GM21515 (cell line): Measurements from ENCODE around the gene RRP9.
"Not testable (repeated sequence)": the region's sequence is repeated elsewhere in the genome, so short reads cannot be mapped to it uniquely, and the experiment has no call there.

ENCODE experiments used
- ATAC-seq: cut with Tn5 transposase; IDR thresholded peaks from one replicate; pipeline ENCODE4 v1.9.1; 2021; ENCODE audit not compliant: unreplicated experiment

Gene RRP9

DNA sequence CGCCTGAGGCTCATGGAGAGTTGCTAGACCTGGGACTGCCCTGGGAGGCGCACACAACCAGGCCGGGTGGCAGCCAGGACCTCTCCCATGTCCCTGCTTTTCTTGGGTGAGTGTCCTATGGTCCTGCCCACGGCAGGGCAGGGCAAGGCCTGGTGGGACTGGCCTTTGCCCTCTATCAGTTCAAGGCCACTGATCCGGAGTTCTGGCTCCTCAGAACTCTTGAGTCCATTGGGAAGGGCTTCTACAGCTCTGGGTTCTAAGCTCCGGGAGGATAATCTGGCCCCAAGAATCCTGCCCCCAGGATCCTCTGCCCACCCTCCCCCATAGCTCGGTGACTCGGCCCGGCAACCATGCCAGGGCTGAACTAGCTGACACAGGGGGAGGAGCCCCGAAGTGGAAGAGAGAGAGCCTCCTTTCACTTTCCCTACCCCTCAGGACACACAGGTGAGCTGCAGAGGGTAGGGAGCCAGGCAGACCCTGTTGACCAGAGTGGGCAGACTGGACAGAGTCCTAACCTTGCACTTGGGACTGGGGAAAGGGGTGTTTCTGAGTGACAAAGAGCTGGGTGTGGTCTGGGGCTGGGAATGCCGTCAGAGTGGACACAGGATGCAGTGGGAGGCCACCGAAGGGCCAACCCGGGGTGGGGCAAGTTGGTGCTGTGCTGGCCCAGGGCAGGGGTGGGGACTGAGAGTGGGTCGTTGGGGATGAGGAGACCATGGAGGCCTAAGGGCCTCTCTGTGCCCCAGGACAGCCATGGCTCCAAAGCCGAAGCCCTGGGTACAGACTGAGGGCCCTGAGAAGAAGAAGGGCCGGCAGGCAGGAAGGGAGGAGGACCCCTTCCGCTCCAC, 1.1 kb upstream of the RRP9 start:
- no peak for ATAC-seq

GRCh38 chr3:51941463-51941797, 274 bp downstream of the RRP9 start:
- ATAC-seq = no peak

DNA sequence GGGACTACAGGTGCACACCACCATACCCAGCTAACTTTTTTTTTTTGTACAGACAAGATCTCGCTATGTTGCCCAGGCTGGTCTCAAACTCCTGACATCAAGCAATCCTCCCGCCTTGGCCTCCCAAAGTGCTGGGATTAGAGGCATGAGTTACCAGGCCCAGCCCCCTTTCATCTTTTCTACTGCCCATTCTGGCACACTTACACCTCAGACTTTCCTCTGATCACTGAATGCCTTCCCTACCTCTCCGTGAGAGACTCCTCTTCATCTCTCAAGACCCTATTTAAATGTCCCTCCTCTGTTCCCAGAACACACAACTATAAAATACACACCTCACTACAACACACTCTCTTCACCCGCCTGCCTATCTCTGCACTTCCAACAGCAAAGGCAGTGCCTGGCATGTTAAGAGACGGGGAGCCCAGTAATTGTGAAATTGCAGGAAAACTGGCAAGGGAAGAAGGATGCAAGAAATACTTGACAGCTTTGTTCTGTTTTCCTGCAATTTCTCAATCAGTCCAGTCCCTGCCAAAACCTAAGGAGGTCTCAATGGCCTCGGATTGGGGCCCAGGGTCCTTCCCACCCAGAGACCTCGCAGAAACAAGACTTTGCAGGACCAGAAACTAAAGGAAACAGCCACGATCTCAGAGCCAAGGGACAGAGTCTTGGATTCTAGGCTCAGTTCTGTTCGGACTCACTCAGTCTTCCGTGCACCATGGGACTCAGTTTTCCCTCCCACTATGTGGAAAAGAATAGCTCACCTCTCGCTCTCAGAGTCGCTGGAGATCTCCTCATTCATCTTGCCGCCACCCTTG, 849 bp downstream of the RRP9 start:
- ATAC-seq = no peak

GRCh38 chr3:51938780-51939425, 2.8 kb downstream of the RRP9 start:
- no peak for ATAC-seq

DNA sequence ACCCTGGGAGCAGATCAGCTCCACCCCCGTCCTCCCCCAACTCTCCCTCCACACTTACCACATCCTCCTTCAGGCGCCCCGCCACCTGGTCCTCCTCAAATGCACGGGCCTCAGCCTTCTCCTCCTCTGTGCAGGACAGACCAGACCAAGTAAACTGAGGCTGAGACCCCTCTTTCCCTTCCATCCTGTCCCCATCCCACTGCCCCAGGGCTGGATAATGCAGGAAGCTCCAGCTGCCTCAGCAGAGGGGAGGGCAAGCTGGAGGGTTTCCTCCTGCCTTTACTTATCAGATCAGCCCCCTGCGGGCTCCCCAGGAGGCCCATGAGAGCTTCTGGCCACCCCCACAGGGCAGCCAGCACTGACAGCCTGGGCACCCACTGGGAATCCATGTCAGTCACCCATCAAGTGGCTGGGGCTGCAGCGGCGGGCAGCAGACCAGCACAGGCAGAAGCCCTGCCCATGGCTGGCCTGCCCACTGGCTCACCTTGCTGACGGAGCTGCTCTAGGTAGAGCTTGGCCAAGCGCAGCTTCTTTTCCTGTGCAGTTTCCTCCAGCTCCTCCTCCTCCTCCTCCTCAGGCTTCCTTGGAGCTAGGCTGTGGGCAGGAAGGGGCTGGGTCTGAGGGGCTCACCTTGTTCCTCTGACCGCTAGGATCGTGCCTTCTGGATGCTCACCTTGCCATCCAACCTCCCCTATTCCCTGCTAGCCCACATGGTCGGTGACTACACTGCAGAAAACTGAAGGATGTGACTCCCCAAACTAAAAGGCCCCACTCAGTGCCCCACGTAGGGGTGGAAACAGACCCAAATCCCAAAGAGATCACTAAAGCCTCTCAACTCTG, 3.9 kb downstream of the RRP9 start:
- no peak for ATAC-seq

DNA sequence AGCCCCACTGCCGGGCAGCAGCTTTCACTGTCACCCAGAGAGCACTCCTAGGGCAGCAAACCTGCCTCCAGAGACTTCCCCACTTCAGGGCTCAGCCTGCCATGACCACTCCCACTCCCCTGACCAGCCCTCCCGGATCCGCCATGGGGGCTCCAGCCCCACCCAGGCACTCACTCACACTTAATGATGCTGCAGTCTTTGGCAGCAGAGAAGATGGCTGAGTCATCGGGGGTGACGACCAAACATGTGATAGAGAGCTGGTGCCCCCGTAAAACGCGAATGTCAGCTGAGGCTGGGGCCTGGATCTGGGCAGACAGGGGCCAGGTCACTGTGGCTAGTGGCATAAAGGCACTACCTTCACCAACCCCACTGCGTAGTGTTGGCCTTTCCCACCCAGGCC, 4.7 kb downstream of the RRP9 start:
- ATAC-seq = no peak

DNA sequence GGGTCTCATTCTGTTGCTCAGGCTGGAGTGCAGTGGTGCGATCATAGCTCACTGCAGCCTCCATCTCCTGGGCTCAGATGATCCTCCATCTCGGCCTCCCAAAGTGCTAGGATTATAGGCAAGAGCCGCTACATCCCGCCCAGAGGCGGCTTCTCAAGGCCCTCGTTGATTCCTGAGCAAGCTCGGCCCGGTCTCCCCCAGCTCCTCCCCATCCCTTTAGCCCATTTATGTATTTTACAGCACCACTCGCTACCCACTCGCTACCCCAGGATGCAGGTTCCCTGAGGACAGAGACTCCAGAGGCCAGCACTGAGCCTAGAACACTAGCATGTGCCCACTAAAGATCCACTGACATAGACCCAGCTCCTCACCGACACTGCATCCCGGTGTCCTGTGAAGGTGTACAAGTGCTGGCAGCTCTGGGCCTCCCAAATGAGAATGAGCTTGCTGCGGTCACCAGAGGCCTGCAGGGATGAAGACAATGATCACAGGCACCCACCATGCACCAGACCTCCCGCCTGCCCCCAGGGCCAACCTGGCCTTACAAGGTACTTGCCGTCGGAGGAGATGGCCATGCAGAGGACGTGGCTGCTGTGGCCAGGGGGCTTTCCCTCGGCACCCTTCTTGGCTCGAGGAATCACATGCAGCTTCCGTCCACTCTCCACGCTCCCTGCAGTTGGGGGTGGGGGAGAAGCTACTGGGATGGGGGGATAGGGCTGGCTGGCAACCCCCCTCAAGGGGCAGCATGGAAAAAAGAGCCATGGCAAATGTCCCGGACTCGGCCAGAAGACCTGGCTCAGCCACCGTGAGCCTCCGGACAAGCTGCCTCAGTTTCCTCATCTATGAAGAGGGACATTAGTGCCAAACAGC, 5.6 kb downstream of the RRP9 start:
- ATAC-seq = no peak

DNA sequence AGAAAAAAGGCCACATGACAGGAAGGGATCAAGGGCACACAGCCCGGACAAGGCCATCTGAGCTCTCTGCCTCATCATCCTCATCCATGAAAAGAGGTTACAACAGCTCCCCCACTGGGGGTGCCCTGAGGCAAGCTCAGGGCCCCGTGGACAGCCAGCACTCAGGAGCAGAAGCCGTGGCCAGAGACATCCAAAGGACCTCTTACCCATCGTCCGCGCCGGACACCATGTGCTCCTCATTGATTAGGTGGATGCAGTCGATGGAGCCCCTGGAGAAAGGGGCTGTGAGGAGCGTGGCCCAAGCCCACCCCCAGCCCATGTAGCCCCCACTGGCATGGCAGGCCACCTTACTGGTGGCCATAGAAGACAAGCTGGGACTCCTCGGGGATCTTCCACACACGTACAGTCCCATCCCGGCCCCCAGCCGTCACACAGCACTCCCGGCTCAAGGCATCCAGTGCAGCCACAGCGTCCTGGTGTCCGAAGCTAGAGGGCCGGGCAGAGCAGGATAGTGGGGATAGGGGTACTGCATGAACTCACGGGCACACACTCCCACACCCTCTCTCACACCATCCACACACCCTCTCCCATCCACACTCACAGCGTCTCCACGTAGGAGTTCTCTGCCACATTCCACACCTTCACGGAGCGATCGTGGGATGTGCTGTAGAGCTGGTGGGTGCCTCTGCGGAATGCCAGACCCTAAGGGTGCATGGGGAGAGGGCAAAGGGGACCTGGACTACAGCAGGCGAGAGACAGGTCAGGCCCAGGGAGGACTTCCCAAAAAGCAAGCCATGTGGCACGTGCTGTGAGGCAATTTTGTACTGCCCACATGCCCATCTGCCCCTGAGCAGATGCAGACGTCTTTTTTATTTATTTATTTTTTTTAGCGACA, 6.5 kb downstream of the RRP9 start:
- no peak for ATAC-seq

DNA sequence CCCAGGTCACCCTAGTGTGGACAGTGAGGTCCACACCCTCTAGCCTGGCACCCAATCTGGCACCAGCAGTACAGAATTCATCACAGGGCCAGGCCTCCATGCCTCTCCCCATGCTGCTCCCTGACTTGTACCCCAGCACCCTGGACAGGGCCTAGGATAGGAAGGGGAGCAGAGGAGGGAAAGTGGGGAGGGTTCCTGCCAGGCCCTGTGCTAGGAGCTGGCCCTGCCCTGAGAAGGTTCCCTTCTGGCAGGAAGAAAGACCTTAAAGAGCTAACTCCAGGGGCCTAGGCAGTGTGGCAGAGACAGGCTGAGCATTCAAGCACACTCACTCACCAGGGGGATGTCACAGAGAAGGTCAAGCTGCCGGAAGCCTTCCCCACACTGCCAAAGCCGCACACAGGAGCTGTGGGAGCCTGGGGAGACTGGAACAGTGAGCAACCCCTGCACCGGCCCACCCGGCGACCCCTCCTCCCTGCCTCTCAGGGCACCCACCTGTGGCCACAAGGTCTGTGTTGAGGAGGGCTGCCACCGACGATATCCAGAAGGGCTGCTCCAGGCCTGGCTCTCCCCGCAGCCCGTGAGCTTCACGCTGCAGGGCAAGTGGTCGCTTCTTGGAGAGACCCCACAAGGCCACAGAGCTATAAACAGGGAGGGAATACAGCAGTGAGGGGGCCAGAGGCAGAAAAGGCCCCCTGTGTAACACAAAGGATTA, 7.4 kb downstream of the RRP9 start:
- no peak for ATAC-seq

GRCh38 chr3:51933471-51934138, 8.1 kb downstream of the RRP9 start:
- no peak for ATAC-seq

GRCh38 chr3:51932471-51933370, 9.0 kb downstream of the RRP9 start:
- ATAC-seq = no peak

DNA sequence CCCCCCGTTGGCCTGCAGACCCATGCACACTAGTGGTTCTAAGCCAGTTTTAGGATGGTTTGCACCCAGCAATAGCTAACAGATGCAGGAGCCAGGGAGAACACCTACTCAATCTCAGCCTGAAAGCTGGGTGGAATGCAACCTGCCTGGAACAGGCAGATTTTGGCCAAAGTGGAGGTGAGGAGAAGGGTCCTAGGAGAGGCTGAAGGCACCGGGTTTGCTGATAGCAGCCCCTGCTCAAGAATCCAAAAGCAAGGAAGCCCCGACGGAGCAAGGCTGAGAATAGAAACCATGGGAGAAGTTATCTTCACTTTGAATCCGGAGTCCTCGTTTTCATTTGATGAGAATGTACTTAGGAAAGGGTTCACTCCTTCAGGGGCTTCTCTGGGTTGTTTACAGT, 9.9 kb downstream of the RRP9 start:
- ATAC-seq = no peak

GRCh38 chr3:51930439-51930838, 11.3 kb downstream of the RRP9 start:
- ATAC-seq = no peak

GRCh38 chr3:51929420-51930003, 12.2 kb downstream of the RRP9 start:
- ATAC-seq = no peak

GRCh38 chr3:51928981-51929380, 12.7 kb downstream of the RRP9 start:
- not testable (repeated sequence) for ATAC-seq

DNA sequence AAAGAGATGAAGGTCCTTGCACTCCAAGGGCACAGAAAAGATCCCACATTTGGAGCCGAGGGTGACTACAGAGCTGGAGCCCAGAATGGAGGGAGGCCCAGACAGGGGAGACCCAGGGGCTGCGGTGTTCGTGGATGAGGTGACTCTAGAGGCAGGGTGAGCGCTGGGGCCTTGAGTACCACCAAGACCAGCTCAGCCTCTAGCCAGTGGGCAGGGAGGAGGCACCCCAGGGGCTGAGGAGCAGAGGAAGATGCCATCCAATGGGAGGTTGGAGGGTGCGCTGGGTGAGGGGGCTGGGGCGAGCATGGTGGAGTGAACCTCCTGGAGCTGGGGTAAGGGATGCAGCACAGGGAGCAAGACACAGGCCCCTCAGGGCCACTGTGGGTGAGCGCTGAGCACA, 13.3 kb downstream of the RRP9 start:
- no peak for ATAC-seq
